Panc1 (cell line): ENCODE measurements around the gene ADAMTS13.

Experiments used
- CTCF ChIP-seq: fragments of 450-650 bp; IDR thresholded peaks from 2 replicates; pipeline ENCODE4 v1.5.1; 2017; ENCODE audit warnings: mild to moderate bottlenecking
- REST ChIP-seq, 2 experiments: IDR thresholded peaks; 2 replicates each; pipeline ENCODE4 v1.6.1; 2011 to 2012; ENCODE audit warnings: low read depth in 2 of 2, control low read depth in 1 of 2, low read length in 1 of 2, mild to moderate bottlenecking in 1 of 2, moderate library complexity in 1 of 2; ENCODE audit not compliant: insufficient read depth in 1 of 2

GRCh38 chr9:133468777-133469421 lies 46.7 kb downstream of the ADAMTS13 start:
- no peak for TF ChIP-seq REST (IDR thresholded peaks at IDR 0.05; ENCODE audit: insufficient read depth in 1 of 2, low read depth in 2 of 2, low read length in 1 of 2)
- no peak for TF ChIP-seq CTCF
